Panc1 (cell line): ENCODE data around the gene OR5D16. TPM values are rescaled to one million over a fixed set of nuclear protein-coding genes. Genes with fewer than 3 reads are reported as not detected.
"Not testable (repeated sequence)": the region's sequence is repeated elsewhere in the genome, so short reads cannot be mapped to it uniquely, and the experiment has no call there.

Experiments
- ATAC-seq: fragments of 200-7000 bp; cut with Tn5 transposase; 2 replicates; pipeline ENCODE4 v1.9.1; 2020; ENCODE audit warnings: mild to moderate bottlenecking, moderate library complexity
- BruUV-seq: library from RNA; stranded (reverse); fragments of 400-500 nt; replicated peaks from 2 replicates; lab custom pipeline; 2021; lab: Mats Ljungman, UMichigan
- CTCF ChIA-PET: fragments of 300-600 bp; sonication (Branson Sonifier 250); formaldehyde crosslinking; loops from one replicate; lab custom pipeline; 2022; ENCODE audit warnings: antibody characterized with exemption; lab: Charles Lee
- POLR2A ChIA-PET: fragments of 300-600 bp; sonication (Branson Sonifier 250); formaldehyde crosslinking; loops from one replicate; lab custom pipeline; 2022; ENCODE audit warnings: antibody characterized with exemption; lab: Charles Lee
- DNase-seq: peaks from one replicate; pipeline ENCODE4 v3.0.0-alpha.2; 2010; ENCODE audit warnings: low read depth, low spot score
- H3K27ac ChIP-seq: 2 replicates; pipeline ENCODE4 v1.5.1; 2011; ENCODE audit warnings: mild to moderate bottlenecking, low read length, inconsistent platforms
- H3K27me3 ChIP-seq: fragments of 200-500 bp; sonication (Bioruptor generic); 2 replicates; pipeline ENCODE4 v1.6.0; 2014; ENCODE audit warnings: low read length, inconsistent platforms; ENCODE audit not compliant: control insufficient read depth, insufficient read depth
- H3K36me3 ChIP-seq: fragments of 200-500 bp; sonication (Bioruptor generic); 2 replicates; pipeline ENCODE4 v1.5.1; 2014; ENCODE audit warnings: inconsistent platforms, mild to moderate bottlenecking, low read length, moderate library complexity; ENCODE audit not compliant: control insufficient read depth, insufficient read depth
- H3K4me1 ChIP-seq: 2 replicates; pipeline ENCODE4 v1.5.1; 2011; ENCODE audit warnings: inconsistent platforms, mild to moderate bottlenecking, low read length, moderate library complexity; ENCODE audit not compliant: control insufficient read depth, insufficient read depth
- H3K4me3 ChIP-seq, 2 experiments: 2 replicates each; pipeline ENCODE4 v1.5.1; 2011 to 2012; ENCODE audit warnings: low read depth in 2 of 2, low read length in 2 of 2, mild to moderate bottlenecking in 2 of 2, inconsistent platforms in 1 of 2, moderate library complexity in 1 of 2
- H3K9me3 ChIP-seq: fragments of 200-500 bp; sonication (Bioruptor generic); 2 replicates; pipeline ENCODE4 v1.5.1; 2014; ENCODE audit warnings: low read depth, mild to moderate bottlenecking, inconsistent platforms, low read length, moderate library complexity; ENCODE audit not compliant: control insufficient read depth, insufficient read depth
- in situ Hi-C: cut with HindIII; loops from 2 replicates; pipeline ENCODE4 v1.10.0; 2016; ENCODE audit warnings: low sequenced_read_pairs, low pct_unique_long_range_greater_than_20kb
- intact Hi-C: fragments of 100-400 bp; cut with micrococcal nuclease; formaldehyde crosslinking; loops from one replicate; pipeline ENCODE4 v1.10.0; 2022; ENCODE audit not compliant: unreplicated experiment
- total RNA-seq: library from RNA; stranded (reverse); gene quantifications from one replicate; pipeline ENCODE4 v1.2.1, GENCODE V29; 2021; ENCODE audit not compliant: unreplicated experiment

Gene OR5D16
- total RNA-seq, 1 experiment from 2014 or later: not detected

DNA sequence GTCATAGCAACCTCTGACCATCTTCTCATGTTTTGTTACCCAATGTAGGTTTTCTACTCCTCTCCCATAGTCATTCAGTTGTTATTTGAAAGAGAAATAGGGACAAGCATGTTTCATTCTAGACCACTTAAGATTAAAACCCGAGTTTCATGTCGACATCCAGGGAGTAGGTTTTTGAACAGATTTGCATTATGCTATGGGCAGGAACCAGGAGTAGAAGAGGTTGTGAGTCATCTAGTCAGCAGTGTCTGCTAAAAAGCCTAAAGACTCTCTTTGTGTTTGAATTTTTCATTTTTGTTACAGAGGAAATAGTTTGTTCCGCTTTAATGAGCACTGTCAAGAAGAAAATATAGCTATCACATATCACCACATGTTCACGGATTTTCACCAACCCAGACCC is 46.4 kb downstream of the OR5D16 start:
- H3K27me3 ChIP-seq, intact Hi-C loops, BruUV-seq, H3K4me1 ChIP-seq, CTCF ChIA-PET, H3K36me3 ChIP-seq, H3K4me3 ChIP-seq, ATAC-seq, POLR2A ChIA-PET, in situ Hi-C loops, DNase-seq, H3K9me3 ChIP-seq, H3K27ac ChIP-seq: not testable (repeated sequence)

DNA sequence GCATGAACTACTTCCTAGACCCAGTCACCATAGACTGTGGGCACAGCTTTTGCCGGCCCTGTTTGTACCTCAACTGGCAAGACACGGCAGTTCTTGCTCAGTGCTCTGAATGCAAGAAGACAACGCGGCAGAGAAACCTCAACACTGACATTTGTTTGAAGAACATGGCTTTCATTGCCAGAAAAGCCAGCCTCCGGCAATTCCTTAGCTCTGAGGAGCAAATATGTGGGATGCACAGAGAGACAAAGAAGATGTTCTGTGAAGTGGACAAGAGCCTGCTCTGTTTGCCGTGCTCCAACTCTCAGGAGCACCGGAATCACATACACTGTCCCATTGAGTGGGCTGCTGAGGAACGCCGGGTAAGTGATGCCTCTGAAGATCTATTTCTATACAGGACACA is 46.9 kb downstream of the OR5D16 start:
- POLR2A ChIA-PET, DNase-seq, H3K4me3 ChIP-seq, in situ Hi-C loops, CTCF ChIA-PET, H3K4me1 ChIP-seq, intact Hi-C loops, BruUV-seq, H3K27ac ChIP-seq, H3K36me3 ChIP-seq, ATAC-seq, H3K27me3 ChIP-seq, H3K9me3 ChIP-seq: not testable (repeated sequence)

Other genes with a start within 250 kb of the OR5D16 start
- not detected for gene OR4C11, start 231.1 kb upstream of the OR5D16 start, total RNA-seq
- not detected for gene OR4P4, start 203.6 kb upstream of the OR5D16 start, total RNA-seq
- gene OR4S2, start 190.4 kb upstream of the OR5D16 start, total RNA-seq: not detected
- gene OR4C6, start 176.6 kb upstream of the OR5D16 start, total RNA-seq: not detected
- gene OR5D13, start 65.3 kb upstream of the OR5D16 start, total RNA-seq: not detected
- gene OR5D14, start 43.2 kb upstream of the OR5D16 start, total RNA-seq: not detected
- not detected for gene OR5L1, start 27.4 kb upstream of the OR5D16 start, total RNA-seq
- gene OR5D18, start 19.1 kb upstream of the OR5D16 start, total RNA-seq: not detected
- not detected for gene OR5L2, start 11.5 kb upstream of the OR5D16 start, total RNA-seq
- gene TRIM51, start 44.5 kb downstream of the OR5D16 start, total RNA-seq: not detected
- not detected for gene OR5W2, start 75.8 kb downstream of the OR5D16 start, total RNA-seq
- gene OR5I1, start 97.6 kb downstream of the OR5D16 start, total RNA-seq: not detected
- gene OR10AG1, start 131.2 kb downstream of the OR5D16 start, total RNA-seq: not detected
- gene OR5F1, start 155.9 kb downstream of the OR5D16 start, total RNA-seq: not detected
- not detected for gene OR5AS1, start 188.9 kb downstream of the OR5D16 start, total RNA-seq